ENCODE data around the gene HDAC4. TPM values are rescaled to one million over a fixed set of nuclear protein-coding genes. Genes with fewer than 3 reads are reported as not detected.

HDAC4 gene
- total RNA-seq, 1 donor from 2014 or later: 7.8 TPM

GRCh38 chr2:239299218-239299939, 101.4 kb downstream of the HDAC4 start:
- TF ChIP-seq CTCF (IDR thresholded peaks at IDR 0.05; ENCODE audit: insufficient read depth, low read length, poor library complexity, severe bottlenecking): no peak
- H3K4me3 ChIP-seq (ENCODE audit: low read depth, low read length): no peak overlapping the region
- no peaks in the 10 kb centered on the region for H3K27me3 ChIP-seq (ENCODE audit: control insufficient read depth, insufficient read depth, low read length)
- H3K36me3 ChIP-seq (ENCODE audit: control insufficient read depth, insufficient read depth, low read length): no peaks in the 10 kb centered on the region
- no peak for DNase-seq (ENCODE audit: low read depth)

- no peak for DNase-seq (ENCODE audit: low read depth)
- no peaks in the 10 kb centered on the region for H3K27me3 ChIP-seq (ENCODE audit: control insufficient read depth, insufficient read depth, low read length)
- no peak for TF ChIP-seq CTCF (IDR thresholded peaks at IDR 0.05; ENCODE audit: insufficient read depth, low read length, poor library complexity, severe bottlenecking)
- H3K4me3 ChIP-seq (ENCODE audit: low read depth, low read length): no peak overlapping the region
- H3K36me3 ChIP-seq (ENCODE audit: control insufficient read depth, insufficient read depth, low read length): no peaks in the 10 kb centered on the region
These were observed 102.6 kb downstream of the HDAC4 start for GRCh38 chr2:239298116-239298804.

GRCh38 chr2:239297142-239298004, 103.4 kb downstream of the HDAC4 start:
- no peak for TF ChIP-seq CTCF (IDR thresholded peaks at IDR 0.05; ENCODE audit: insufficient read depth, low read length, poor library complexity, severe bottlenecking)

GRCh38 chr2:239296020-239296932, 104.5 kb downstream of the HDAC4 start:
- no peak overlapping the region for H3K4me3 ChIP-seq (ENCODE audit: low read depth, low read length)
- H3K27me3 ChIP-seq (ENCODE audit: control insufficient read depth, insufficient read depth, low read length): no peaks in the 10 kb centered on the region
- no peak for DNase-seq (ENCODE audit: low read depth)
- H3K36me3 ChIP-seq (ENCODE audit: control insufficient read depth, insufficient read depth, low read length): no peaks in the 10 kb centered on the region
- TF ChIP-seq CTCF (IDR thresholded peaks at IDR 0.05; ENCODE audit: insufficient read depth, low read length, poor library complexity, severe bottlenecking): no peak

More at GRCh38 chr2:239297142-239298004, 103.4 kb downstream of the HDAC4 start:
- H3K4me3 ChIP-seq (ENCODE audit: low read depth, low read length): no peak overlapping the region
- DNase-seq (ENCODE audit: low read depth): no peak
- H3K27me3 ChIP-seq (ENCODE audit: control insufficient read depth, insufficient read depth, low read length): no peaks in the 10 kb centered on the region
- H3K36me3 ChIP-seq (ENCODE audit: control insufficient read depth, insufficient read depth, low read length): no peaks in the 10 kb centered on the region

- TF ChIP-seq CTCF (IDR thresholded peaks at IDR 0.05; ENCODE audit: insufficient read depth, low read length, poor library complexity, severe bottlenecking): no peak
- no peak for DNase-seq (ENCODE audit: low read depth)
- Histone ChIP-seq H3K27me3 (ENCODE audit: control insufficient read depth, insufficient read depth, low read length) (no peaks in the 10 kb centered on the region), H3K36me3 (ENCODE audit: control insufficient read depth, insufficient read depth, low read length) (no peaks in the 10 kb centered on the region), H3K4me3 (ENCODE audit: low read depth, low read length) (no peak overlapping the region)
These were observed 105.3 kb downstream of the HDAC4 start for GRCh38 chr2:239295377-239296019.

Data from kidney epithelial cell (primary cell).